HG03095 (cell line): ENCODE measurements around the gene ARSG.
"Not testable (repeated sequence)": the region's sequence is repeated elsewhere in the genome, so short reads cannot be mapped to it uniquely, and the experiment has no call there.

Experiments
- ATAC-seq: cut with Tn5 transposase; IDR thresholded peaks from one replicate; pipeline ENCODE4 v1.9.1; 2021; ENCODE audit warnings: moderate library complexity; ENCODE audit not compliant: unreplicated experiment

The ARSG gene

GRCh38 chr17:68365469-68365868 is 74.2 kb downstream of the ARSG start:
- no peak for ATAC-seq

GRCh38 chr17:68368387-68368786 is 77.1 kb downstream of the ARSG start:
- ATAC-seq = no peak

- ATAC-seq = no peak
Measured at GRCh38 chr17:68375566-68375965, 84.3 kb downstream of the ARSG start.

GRCh38 chr17:68376178-68376577 is 84.9 kb downstream of the ARSG start:
- ATAC-seq = not testable (repeated sequence)

- no peak for ATAC-seq
Measured at GRCh38 chr17:68377771-68378267, 86.5 kb downstream of the ARSG start.

GRCh38 chr17:68378268-68379176 is 87.2 kb downstream of the ARSG start:
- no peak for ATAC-seq

- no peak for ATAC-seq
Measured at GRCh38 chr17:68379177-68379510, 87.8 kb downstream of the ARSG start.

- ATAC-seq = no peak
Measured at GRCh38 chr17:68379692-68380677, 88.7 kb downstream of the ARSG start.

GRCh38 chr17:68381076-68381900 is 90.0 kb downstream of the ARSG start:
- ATAC-seq = no peak

- ATAC-seq = no peak
Measured at GRCh38 chr17:68382582-68383085, 91.3 kb downstream of the ARSG start.

GRCh38 chr17:68383120-68383442 is 91.8 kb downstream of the ARSG start:
- ATAC-seq = no peak

- ATAC-seq = no peak
Measured at GRCh38 chr17:68383443-68384321, 92.4 kb downstream of the ARSG start.

GRCh38 chr17:68384471-68384870 is 93.2 kb downstream of the ARSG start:
- ATAC-seq = no peak

GRCh38 chr17:68384941-68385340 is 93.6 kb downstream of the ARSG start:
- no peak for ATAC-seq

- ATAC-seq = no peak
Measured at GRCh38 chr17:68385490-68386215, 94.4 kb downstream of the ARSG start.

- ATAC-seq = no peak
Measured at GRCh38 chr17:68387435-68388218, 96.3 kb downstream of the ARSG start.

- no peak for ATAC-seq
Measured at GRCh38 chr17:68389041-68389440, 97.7 kb downstream of the ARSG start.

GRCh38 chr17:68390888-68391545 is 99.7 kb downstream of the ARSG start:
- ATAC-seq = no peak
